GM12801 (cell line): ENCODE measurements around the gene TSHZ1.

Source experiments
- CTCF ChIP-seq: IDR thresholded peaks from one replicate; pipeline ENCODE4 v1.5.1; 2011; ENCODE audit warnings: control low read depth; ENCODE audit not compliant: insufficient read length; ENCODE audit errors: extremely low read depth

The TSHZ1 gene

GRCh38 chr18:75173125-75173432, 37.5 kb upstream of the TSHZ1 start:
- TF ChIP-seq CTCF, result no peak

GRCh38 chr18:75173738-75174137, 36.9 kb upstream of the TSHZ1 start:
- TF ChIP-seq CTCF, result no peak

GRCh38 chr18:75176849-75177248, 33.7 kb upstream of the TSHZ1 start:
- TF ChIP-seq CTCF, result no peak

- TF ChIP-seq CTCF, result no peak
These were observed 32.2 kb upstream of the TSHZ1 start for GRCh38 chr18:75178376-75178775.

DNA sequence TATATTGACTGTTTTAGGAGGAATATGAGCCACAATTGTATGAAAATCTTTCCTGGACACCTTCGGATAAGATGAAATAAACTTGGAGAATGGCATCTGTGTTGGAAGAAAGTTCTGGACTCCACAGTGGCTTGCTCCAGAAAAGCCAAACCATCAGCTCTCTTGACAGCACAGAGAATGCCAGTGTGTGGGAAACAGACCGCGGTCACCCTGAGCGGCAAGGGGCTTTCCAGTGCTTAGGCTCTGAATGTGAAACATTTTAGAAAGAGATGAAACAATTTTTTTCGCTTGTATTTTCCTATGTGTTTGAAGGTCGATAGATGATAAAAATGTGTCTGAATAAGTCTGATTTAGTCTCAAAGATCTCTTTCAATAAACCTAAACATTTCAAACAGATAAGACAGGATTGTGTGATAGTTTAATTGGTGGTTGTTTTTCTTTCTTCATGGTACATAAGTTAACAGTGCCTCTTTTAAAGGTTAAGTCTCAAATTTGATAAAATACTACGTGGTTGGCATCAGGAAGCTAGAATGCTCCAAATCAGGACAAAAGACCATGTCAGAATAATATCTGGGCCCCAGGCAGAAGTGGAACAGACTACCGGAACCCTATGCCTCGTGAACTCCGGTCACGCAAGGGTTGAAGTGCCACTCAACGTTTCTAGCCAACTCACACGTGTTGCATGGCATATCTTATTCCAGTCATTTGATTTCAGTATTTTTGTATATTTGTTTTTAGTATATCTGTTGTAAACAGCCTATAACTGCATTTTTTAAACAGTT, 30.6 kb upstream of the TSHZ1 start:
- TF ChIP-seq CTCF, result no peak

DNA sequence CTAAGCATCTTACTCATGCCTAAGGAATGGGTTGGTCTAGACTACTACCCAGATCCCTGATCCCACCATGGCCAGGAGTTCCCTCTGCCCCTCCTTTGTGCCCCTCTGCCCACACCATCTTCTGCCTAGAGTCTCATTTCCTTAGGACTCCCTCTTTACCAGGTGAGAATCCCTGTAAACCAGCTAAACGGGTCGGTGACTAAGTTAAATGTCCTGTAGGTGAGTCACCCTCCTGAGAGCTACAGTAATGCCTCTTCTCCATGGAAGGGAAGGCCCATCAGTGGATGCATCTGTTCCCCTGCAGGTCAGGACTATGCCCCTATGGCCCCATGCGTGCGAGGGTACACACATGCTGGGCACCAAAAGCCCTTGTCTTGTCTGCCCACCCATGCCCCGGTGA, 27.1 kb upstream of the TSHZ1 start:
- no peak for TF ChIP-seq CTCF

GRCh38 chr18:75183973-75184493, 26.6 kb upstream of the TSHZ1 start:
- TF ChIP-seq CTCF, result no peak
